ENCODE data around the gene KIRREL3.

The KIRREL3 gene

GRCh38 chr11:126634963-126635362, 365.6 kb downstream of the KIRREL3 start:
- no peak overlapping the region for H3K4me3 ChIP-seq (ENCODE audit: low read length)
- no peak for TF ChIP-seq CTCF (conservative IDR thresholded peaks at IDR 0.05; ENCODE audit: low read depth, low read length)
- DNase-seq (ENCODE audit: low read depth): no peak

GRCh38 chr11:126633330-126633729, 367.2 kb downstream of the KIRREL3 start:
- DNase-seq (ENCODE audit: low read depth): no peak
- TF ChIP-seq CTCF (conservative IDR thresholded peaks at IDR 0.05; ENCODE audit: low read depth, low read length): no peak
- H3K4me3 ChIP-seq (ENCODE audit: low read length): no peak overlapping the region

- TF ChIP-seq CTCF (conservative IDR thresholded peaks at IDR 0.05; ENCODE audit: low read depth, low read length): no peak
- H3K4me3 ChIP-seq (ENCODE audit: low read length): no peak overlapping the region
- DNase-seq (ENCODE audit: low read depth): no peak
Measured at GRCh38 chr11:126630893-126631798, 369.4 kb downstream of the KIRREL3 start.

- DNase-seq (ENCODE audit: low read depth): no peak
- H3K4me3 ChIP-seq (ENCODE audit: low read length): no peak overlapping the region
- no peak for TF ChIP-seq CTCF (conservative IDR thresholded peaks at IDR 0.05; ENCODE audit: low read depth, low read length)
Measured at GRCh38 chr11:126630488-126630887, 370.1 kb downstream of the KIRREL3 start.

- TF ChIP-seq CTCF (conservative IDR thresholded peaks at IDR 0.05; ENCODE audit: low read depth, low read length): no peak
- no peak overlapping the region for H3K4me3 ChIP-seq (ENCODE audit: low read length)
- DNase-seq (ENCODE audit: low read depth): no peak
Measured at GRCh38 chr11:126628790-126629621, 371.6 kb downstream of the KIRREL3 start.

GRCh38 chr11:126628450-126628789, 372.1 kb downstream of the KIRREL3 start:
- no peak for TF ChIP-seq CTCF (conservative IDR thresholded peaks at IDR 0.05; ENCODE audit: low read depth, low read length)
- no peak for DNase-seq (ENCODE audit: low read depth)
- H3K4me3 ChIP-seq (ENCODE audit: low read length): no peak overlapping the region
